PC-3 (cell line): ENCODE measurements around the gene PIAS4. TPM values are rescaled to one million over a fixed set of nuclear protein-coding genes. Genes with fewer than 3 reads are reported as not detected.

Source experiments
- ATAC-seq: fragments of 200-7000 bp; cut with Tn5 transposase; 2 replicates; pipeline ENCODE4 v1.9.1; 2020; ENCODE audit warnings: mild to moderate bottlenecking, moderate library complexity
- BruUV-seq: library from RNA; stranded (reverse); fragments of 400-500 nt; replicated peaks from 2 replicates; lab custom pipeline; 2021; lab: Mats Ljungman, UMichigan
- CTCF ChIA-PET: fragments of 300-600 bp; sonication (Branson Sonifier 250); formaldehyde crosslinking; loops from one replicate; lab custom pipeline; 2022; ENCODE audit warnings: antibody characterized with exemption; lab: Charles Lee
- POLR2A ChIA-PET: fragments of 300-600 bp; sonication (Branson Sonifier 250); formaldehyde crosslinking; loops from one replicate; lab custom pipeline; 2022; ENCODE audit warnings: antibody characterized with exemption; ENCODE audit not compliant: unreplicated experiment; lab: Charles Lee
- DNase-seq: peaks from one replicate; pipeline ENCODE4 v3.0.0-alpha.2; 2015
- H2AFZ ChIP-seq: fragments of 300-600 bp; sonication (generic); 2 replicates; pipeline ENCODE4 v1.6.0; 2016; ENCODE audit warnings: antibody characterized with exemption, low read length
- H3F3A ChIP-seq: fragments of 300-600 bp; sonication (generic); one replicate; pipeline ENCODE4 v1.6.0; 2017; ENCODE audit warnings: antibody characterized with exemption, low read length, control low read depth, mild to moderate bottlenecking; ENCODE audit not compliant: unreplicated experiment
- H3K27ac ChIP-seq: fragments of 300-600 bp; sonication (generic); 2 replicates; pipeline ENCODE4 v1.5.1; 2016; ENCODE audit warnings: mild to moderate bottlenecking, low read length
- H3K27me3 ChIP-seq: fragments of 300-600 bp; sonication (generic); 2 replicates; pipeline ENCODE4 v1.6.1; 2016; ENCODE audit warnings: low read length, mixed read lengths
- H3K36me3 ChIP-seq: fragments of 300-600 bp; sonication (generic); 2 replicates; pipeline ENCODE4 v1.6.1; 2016; ENCODE audit warnings: low read depth, mixed run types, low read length, mixed read lengths
- H3K4me1 ChIP-seq: fragments of 300-600 bp; sonication (generic); 2 replicates; pipeline ENCODE4 v1.5.1; 2016; ENCODE audit warnings: low read length; ENCODE audit not compliant: insufficient read depth
- H3K4me2 ChIP-seq: fragments of 300-600 bp; sonication (generic); 2 replicates; pipeline ENCODE4 v1.6.0; 2016; ENCODE audit warnings: low read length
- H3K4me3 ChIP-seq: fragments of 300-600 bp; sonication (generic); 2 replicates; pipeline ENCODE4 v1.5.1; 2016; ENCODE audit warnings: mild to moderate bottlenecking, low read length, mixed read lengths
- H3K79me2 ChIP-seq: fragments of 300-600 bp; sonication (generic); 2 replicates; pipeline ENCODE4 v1.6.1; 2017; ENCODE audit warnings: low read length, mixed read lengths
- H3K9ac ChIP-seq: fragments of 300-600 bp; sonication (generic); 2 replicates; pipeline ENCODE4 v1.6.0; 2016; ENCODE audit warnings: mild to moderate bottlenecking, low read length
- H3K9me2 ChIP-seq: fragments of 300-600 bp; sonication (generic); replicated peaks from 2 replicates; pipeline ENCODE4 v1.6.1; 2016; ENCODE audit warnings: mixed run types, low read length, mixed read lengths
- H3K9me3 ChIP-seq: fragments of 300-600 bp; sonication (generic); 2 replicates; pipeline ENCODE4 v1.6.1; 2016; ENCODE audit warnings: low read length, mixed read lengths
- H4K20me1 ChIP-seq: fragments of 300-600 bp; sonication (generic); 2 replicates; pipeline ENCODE4 v1.6.1; 2016; ENCODE audit warnings: low read length, mixed read lengths
- CTCF ChIP-seq: fragments of 300-600 bp; sonication (generic); conservative IDR thresholded peaks from 2 replicates; pipeline ENCODE4 v1.5.1; 2017; ENCODE audit warnings: antibody characterized with exemption, low read depth, mild to moderate bottlenecking, low read length
- EZH2 ChIP-seq: fragments of 300-600 bp; sonication (generic); IDR thresholded peaks from one replicate; pipeline ENCODE4 v1.6.1; 2017; ENCODE audit warnings: antibody characterized with exemption, mild to moderate bottlenecking, low read length; ENCODE audit not compliant: unreplicated experiment
- EZH2phosphoT487 ChIP-seq: fragments of 300-600 bp; sonication (generic); IDR thresholded peaks from 2 replicates; pipeline ENCODE4 v1.6.1; 2018; ENCODE audit warnings: mild to moderate bottlenecking, antibody characterized with exemption, low read length, borderline replicate concordance
- intact Hi-C: fragments of 100-400 bp; cut with micrococcal nuclease; formaldehyde crosslinking; loops from 2 replicates; pipeline ENCODE4 v1.9.0; 2023
- total RNA-seq: library from RNA; depleted of rRNA; stranded (reverse); fragments of >200 nt; gene quantifications from 2 replicates; pipeline ENCODE4 v1.2.3, GENCODE V29; 2014

The PIAS4 gene
- total RNA-seq, 1 experiment from 2014 or later, result 21.0 TPM

DNA sequence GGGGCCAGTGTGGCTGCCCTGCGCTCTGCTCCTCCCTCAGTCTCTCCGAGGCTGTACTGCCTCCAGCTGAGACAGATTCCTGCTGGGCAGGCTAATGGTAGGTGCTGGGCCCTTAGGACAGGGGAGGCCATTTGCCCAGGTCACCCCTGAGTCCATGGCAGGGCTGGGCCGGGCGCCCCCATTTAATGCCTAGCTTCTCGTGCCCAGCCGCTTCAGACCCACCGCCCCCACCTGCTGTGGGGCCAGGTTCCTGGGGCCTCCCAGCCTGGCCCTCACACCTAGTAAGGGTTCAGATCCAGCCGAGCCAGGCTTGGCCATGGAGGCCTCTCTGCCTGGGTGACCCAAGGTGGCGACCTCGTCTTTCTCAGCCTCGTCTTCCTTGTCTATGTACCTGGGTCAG lies 17.8 kb downstream of the PIAS4 start:
- ATAC-seq (no peak), DNase-seq (no peak)
- Histone ChIP-seq H3K9ac (no peak overlapping the region), H3K27me3 (no peaks in the 10 kb centered on the region), H3K36me3 (no peaks in the 10 kb centered on the region), H3K79me2 (peaks cover 10% of the 10 kb centered on the region; the same call in 1 of the 2 replicates), H3K4me3 (no peak overlapping the region), H2AFZ (no peak overlapping the region), H4K20me1 (no peaks in the 10 kb centered on the region), H3K9me2 (no peaks in the 10 kb centered on the region), H3F3A (no peaks in the 10 kb centered on the region), H3K9me3 (no peaks in the 10 kb centered on the region), H3K4me2 (no peak overlapping the region), H3K4me1 (no peaks in the 10 kb centered on the region), H3K27ac (no peak overlapping the region)
- ChIA-PET POLR2A (no interaction called here), CTCF (no interaction called here)
- no peak for TF ChIP-seq EZH2phosphoT487
- no peak for TF ChIP-seq EZH2
- no peak for TF ChIP-seq CTCF
- BruUV-seq, result no TSS peak
- intact Hi-C loops, result no loop called here

- H3K79me2 ChIP-seq, result 0 out of 2 replicates have a peak, but pooled peaks cover under 1% of the 10 kb centered on the region
- H4K20me1 ChIP-seq, result no peaks in the 10 kb centered on the region
- ATAC-seq (no peak), DNase-seq (no peak)
- no peak overlapping the region for H2AFZ ChIP-seq
- no peaks in the 10 kb centered on the region for H3K27me3 ChIP-seq
- no peak overlapping the region for H3K4me2 ChIP-seq
- no peak overlapping the region for H3K4me3 ChIP-seq
- no peaks in the 10 kb centered on the region for H3K9me2 ChIP-seq
- ChIA-PET POLR2A (no interaction called here), CTCF (interaction anchor here (0.8 kb wide), 1 partner anchor 40 kb away, joined by 3 read pairs; no protein-coding TSS in a partner anchor)
- TF ChIP-seq EZH2phosphoT487 (no peak), CTCF (no peak), EZH2 (no peak)
- H3K27ac ChIP-seq, result no peak overlapping the region
- BruUV-seq, result no TSS peak
- no peaks in the 10 kb centered on the region for H3K9me3 ChIP-seq
- H3K9ac ChIP-seq, result no peak overlapping the region
- H3F3A ChIP-seq, result no peaks in the 10 kb centered on the region
- intact Hi-C loops, result no loop called here
- no peaks in the 10 kb centered on the region for H3K4me1 ChIP-seq
- no peaks in the 10 kb centered on the region for H3K36me3 ChIP-seq
These were observed 19.6 kb downstream of the PIAS4 start for GRCh38 chr19:4027146-4027545.

GRCh38 chr19:4028334-4029246 lies 21.1 kb downstream of the PIAS4 start:
- Histone ChIP-seq H3F3A (no peaks in the 10 kb centered on the region), H3K27ac (no peak overlapping the region), H3K9ac (no peak overlapping the region), H3K79me2 (no peaks in the 10 kb centered on the region), H2AFZ (no peak overlapping the region), H3K4me1 (no peaks in the 10 kb centered on the region), H3K27me3 (no peaks in the 10 kb centered on the region), H3K9me2 (no peaks in the 10 kb centered on the region), H4K20me1 (no peaks in the 10 kb centered on the region), H3K9me3 (no peaks in the 10 kb centered on the region), H3K4me2 (no peak overlapping the region), H3K4me3 (no peak overlapping the region), H3K36me3 (no peaks in the 10 kb centered on the region)
- ATAC-seq (no peak), DNase-seq (no peak)
- TF ChIP-seq EZH2 (no peak), EZH2phosphoT487 (no peak), CTCF (no peak)
- ChIA-PET CTCF (no interaction called here), POLR2A (no interaction called here)
- BruUV-seq, result no TSS peak
- intact Hi-C loops, result no loop called here
